GM19438 (cell line): Measurements from ENCODE around the gene RPP25.
"Not testable (repeated sequence)": the region's sequence is repeated elsewhere in the genome, so short reads cannot be mapped to it uniquely, and the experiment has no call there.

Experiments used
- ATAC-seq: cut with Tn5 transposase; IDR thresholded peaks from one replicate; pipeline ENCODE4 v1.9.1; 2021; ENCODE audit warnings: low read depth; ENCODE audit not compliant: unreplicated experiment

The RPP25 gene

DNA sequence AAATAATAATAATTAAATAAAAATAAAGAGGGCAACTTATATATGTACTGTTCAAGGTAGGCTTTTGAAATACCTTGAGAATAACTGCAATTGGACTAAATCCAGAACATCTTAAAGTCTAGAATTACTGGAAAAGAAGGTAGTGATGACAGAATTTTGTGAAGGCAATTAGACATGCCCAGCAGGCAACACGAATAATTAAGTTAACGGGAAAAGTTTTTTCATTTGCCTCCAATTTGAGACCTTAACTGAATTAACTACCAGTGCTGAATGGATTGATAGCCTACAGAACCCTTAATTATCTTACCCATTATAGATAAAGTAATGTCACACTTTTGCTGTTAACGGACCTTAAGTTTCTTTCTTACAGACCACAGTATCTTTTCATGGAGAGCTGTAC, 32.0 kb downstream of the RPP25 start:
- ATAC-seq, result no peak

GRCh38 chr15:74920456-74920855, 36.1 kb downstream of the RPP25 start:
- no peak for ATAC-seq

DNA sequence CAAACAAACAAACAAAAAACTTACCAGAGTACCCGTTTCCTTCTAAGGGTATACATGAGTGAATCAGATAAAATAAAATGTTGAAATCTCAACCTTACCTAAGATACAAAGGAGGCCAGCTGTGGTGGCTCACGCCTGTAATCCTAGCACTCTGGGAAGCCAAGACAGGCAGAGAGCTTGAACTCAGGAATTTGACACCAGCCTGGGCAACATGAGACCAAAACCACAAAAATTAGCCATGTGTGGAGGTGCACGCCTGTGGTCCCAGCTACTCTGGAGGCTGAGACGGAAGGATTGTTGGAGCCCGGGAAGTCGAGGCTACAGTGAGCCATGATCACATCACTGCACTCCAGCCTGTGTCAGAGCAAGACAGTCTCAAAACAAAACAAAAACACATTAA, 38.9 kb downstream of the RPP25 start:
- ATAC-seq, result no peak

GRCh38 chr15:74913799-74914198, 42.8 kb downstream of the RPP25 start:
- not testable (repeated sequence) for ATAC-seq

- no peak for ATAC-seq
Observed at GRCh38 chr15:74913041-74913440, 43.5 kb downstream of the RPP25 start.

DNA sequence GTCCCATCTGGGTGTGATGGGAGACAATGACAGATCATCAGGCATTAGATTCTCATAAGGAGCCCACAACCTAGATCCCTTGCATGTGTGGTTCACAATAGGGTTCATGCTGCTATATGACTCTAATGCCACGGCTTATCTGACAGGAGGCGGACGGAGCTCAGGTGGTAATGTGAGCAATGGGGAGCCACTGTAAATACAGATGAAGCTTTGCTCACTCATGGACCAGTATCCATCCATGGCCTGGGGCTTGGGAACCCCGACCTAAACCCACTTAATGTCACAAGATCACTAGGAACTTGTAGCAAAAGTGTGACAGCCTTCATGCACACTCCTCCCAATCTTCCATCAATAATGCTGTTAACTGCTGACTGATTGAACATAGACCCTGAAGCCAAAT, 47.9 kb downstream of the RPP25 start:
- ATAC-seq, result no peak

- ATAC-seq, result no peak
Observed at GRCh38 chr15:74907163-74907870, 49.3 kb downstream of the RPP25 start.

- peak; percentile 70 for ATAC-seq
Observed at GRCh38 chr15:74906450-74907162, 50.0 kb downstream of the RPP25 start, which contains the start of gene FAM219B. FAM219B (minus strand) TSS chr15:74906851; CDS start chr15:74906800, 51 bp downstream.

DNA sequence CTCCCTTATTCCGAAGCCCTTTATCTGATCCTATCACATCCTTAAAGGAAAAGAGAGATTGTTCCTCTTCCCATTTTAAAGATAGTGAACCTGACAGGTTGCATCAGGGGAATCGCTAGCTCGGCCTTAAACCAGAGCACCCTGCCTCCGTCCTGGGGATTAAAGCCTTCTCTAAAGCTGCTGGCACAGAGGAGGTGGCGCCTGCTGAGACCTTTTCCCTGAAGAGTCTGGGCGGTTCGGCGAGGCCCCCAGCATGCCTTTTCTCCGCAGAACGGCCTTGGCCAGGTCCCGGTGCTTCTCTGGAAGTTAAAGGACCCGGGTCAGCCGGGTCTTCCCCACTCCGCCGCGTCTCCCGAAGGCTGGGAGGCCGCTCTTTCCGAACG, 50.5 kb downstream of the RPP25 start:
- ATAC-seq, result peak; percentile 27
